GM23338 (cell line): ENCODE results near the gene BRD3. TPM values are rescaled to one million over a fixed set of nuclear protein-coding genes. Genes with fewer than 3 reads are reported as not detected.

Experiments
- ATAC-seq: fragments of 200-7000 bp; cut with Tn5 transposase; 3 replicates; pipeline ENCODE4 v1.9.1; 2020
- DNase-seq: peaks from one replicate; pipeline ENCODE4 v3.0.0-alpha.2; 2015; ENCODE audit warnings: low spot score
- H2AFZ ChIP-seq: fragments of 200-600 bp; sonication (generic); 2 replicates; pipeline ENCODE4 v1.8.0; 2016; ENCODE audit warnings: antibody characterized with exemption, mild to moderate bottlenecking, moderate library complexity
- H3F3A ChIP-seq: fragments of 200-600 bp; sonication (generic); replicated peaks from 2 replicates; pipeline ENCODE4 v1.8.0; 2017; ENCODE audit warnings: antibody characterized with exemption, mixed run types, low read depth
- H3K27ac ChIP-seq: fragments of 200-600 bp; sonication (generic); 2 replicates; pipeline ENCODE4 v1.6.1; 2016; ENCODE audit warnings: low read depth
- H3K27me3 ChIP-seq: fragments of 200-600 bp; sonication (generic); 2 replicates; pipeline ENCODE4 v1.8.0; 2016; ENCODE audit warnings: mild to moderate bottlenecking, mixed run types, moderate library complexity; ENCODE audit not compliant: insufficient read depth
- H3K36me3 ChIP-seq: fragments of 200-600 bp; sonication (generic); 2 replicates; pipeline ENCODE4 v1.8.0; 2016; ENCODE audit warnings: mild to moderate bottlenecking; ENCODE audit not compliant: insufficient read depth
- H3K4me1 ChIP-seq: fragments of 200-600 bp; sonication (generic); 2 replicates; pipeline ENCODE4 v1.8.0; 2016; ENCODE audit warnings: mild to moderate bottlenecking, moderate library complexity; ENCODE audit not compliant: insufficient read depth
- H3K4me2 ChIP-seq: fragments of 200-600 bp; sonication (generic); 2 replicates; pipeline ENCODE4 v1.7.1; 2017; ENCODE audit warnings: mixed run types
- H3K4me3 ChIP-seq: fragments of 200-600 bp; sonication (generic); 2 replicates; pipeline ENCODE4 v1.6.1; 2016; ENCODE audit warnings: mixed run types
- H3K79me2 ChIP-seq: fragments of 200-600 bp; sonication (generic); replicated peaks from 2 replicates; pipeline ENCODE4 v1.8.0; 2017; ENCODE audit warnings: mild to moderate bottlenecking; ENCODE audit not compliant: insufficient read depth
- H3K9me2 ChIP-seq: fragments of 200-600 bp; sonication (generic); 2 replicates; pipeline ENCODE4 v1.8.0; 2017; ENCODE audit not compliant: insufficient read depth
- H4K20me1 ChIP-seq: fragments of 200-600 bp; sonication (generic); replicated peaks from 2 replicates; pipeline ENCODE4 v1.8.0; 2017; ENCODE audit warnings: mild to moderate bottlenecking; ENCODE audit not compliant: insufficient read depth
- H3K27ac Mint-ChIP-seq: 2 replicates; pipeline ENCODE4 v1.8.0; 2020; ENCODE audit warnings: inconsistent platforms, mild to moderate bottlenecking, moderate library complexity, mixed read lengths
- H3K27me3 Mint-ChIP-seq: 3 replicates; pipeline ENCODE4 v1.8.0; 2022; ENCODE audit warnings: low read depth, mild to moderate bottlenecking, moderate library complexity, mixed read lengths, inconsistent platforms; ENCODE audit not compliant: insufficient read depth, poor library complexity
- H3K36me3 Mint-ChIP-seq: 3 replicates; pipeline ENCODE4 v1.8.0; 2021; ENCODE audit warnings: low read depth, mild to moderate bottlenecking, inconsistent platforms, moderate library complexity, mixed read lengths
- H3K4me1 Mint-ChIP-seq: 3 replicates; pipeline ENCODE4 v1.8.0; 2020; ENCODE audit warnings: mild to moderate bottlenecking, inconsistent platforms, mixed read lengths
- H3K4me3 Mint-ChIP-seq: 3 replicates; pipeline ENCODE4 v1.8.0; 2021; ENCODE audit warnings: moderate library complexity, mild to moderate bottlenecking, inconsistent platforms, mixed read lengths
- H3K9me3 Mint-ChIP-seq: 3 replicates; pipeline ENCODE4 v1.8.0; 2020; ENCODE audit warnings: moderate library complexity, mild to moderate bottlenecking, inconsistent platforms, mixed read lengths
- EZH2 ChIP-seq: fragments of 200-600 bp; sonication (generic); IDR thresholded peaks from one replicate; pipeline ENCODE4 v1.8.0; 2017; ENCODE audit warnings: antibody characterized with exemption, mild to moderate bottlenecking, low read depth; ENCODE audit not compliant: unreplicated experiment
- EZH2phosphoT487 ChIP-seq: fragments of 200-600 bp; sonication (generic); IDR thresholded peaks from one replicate; pipeline ENCODE4 v1.8.1; 2018; ENCODE audit warnings: antibody characterized with exemption; ENCODE audit not compliant: unreplicated experiment
- JUNB ChIP-seq: IDR thresholded peaks from one replicate; pipeline ENCODE4 v1.6.1; 2016; ENCODE audit warnings: antibody characterized with exemption; ENCODE audit not compliant: unreplicated experiment
- POLR2AphosphoS5 ChIP-seq: IDR thresholded peaks from 2 replicates; pipeline ENCODE4 v1.6.1; 2016; ENCODE audit warnings: antibody characterized with exemption, low read depth
- STAT1 ChIP-seq: IDR thresholded peaks from one replicate; pipeline ENCODE4 v1.6.1; 2016; ENCODE audit warnings: antibody characterized with exemption; ENCODE audit not compliant: unreplicated experiment
- ZNF114 ChIP-seq: fragments of 250-450 bp; sonication (Bioruptor Pico); IDR thresholded peaks from 2 replicates; pipeline ENCODE4 v1.5.0; 2020; ENCODE audit warnings: mild to moderate bottlenecking, moderate library complexity
- polyA plus RNA-seq: library from polyadenylated mRNA; unstranded; fragments of >200 nt; fragmentation: Nextera tagmentation; extraction: Ambion mirVana; gene quantifications from 2 replicates; pipeline ENCODE4 v1.2.1, GENCODE V29; 2016
- total RNA-seq: library from RNA; depleted of rRNA; stranded (reverse); fragments of >200 nt; shearing (Covaris generic); gene quantifications from 2 replicates; pipeline ENCODE4 v1.2.3, GENCODE V29; 2014
- TF ChIP-seq, protein P1 (sequence below): IDR thresholded peaks from one replicate; pipeline ENCODE4 v1.6.1; 2018; ENCODE audit warnings: antibody characterized with exemption; ENCODE audit not compliant: unreplicated experiment
- TF ChIP-seq, protein P2 (sequence below): IDR thresholded peaks from 2 replicates; pipeline ENCODE4 v1.6.1; 2016; ENCODE audit warnings: antibody characterized with exemption
- TF ChIP-seq, protein P3 (sequence below), 2 experiments: fragments of 200-600 bp in 1 of 2; sonication (generic) in 1 of 2; conservative IDR thresholded peaks; 2 replicates each; pipeline versions ENCODE4 v1.5.1 to v1.6.1; 2016 to 2017; ENCODE audit warnings: antibody characterized with exemption in 2 of 2, low read depth in 2 of 2, mild to moderate bottlenecking in 2 of 2, moderate library complexity in 1 of 2

The BRD3 gene
- total and polyA plus RNA-seq, 2 experiments from 2014 or later = 46.0 to 88.0 TPM

DNA sequence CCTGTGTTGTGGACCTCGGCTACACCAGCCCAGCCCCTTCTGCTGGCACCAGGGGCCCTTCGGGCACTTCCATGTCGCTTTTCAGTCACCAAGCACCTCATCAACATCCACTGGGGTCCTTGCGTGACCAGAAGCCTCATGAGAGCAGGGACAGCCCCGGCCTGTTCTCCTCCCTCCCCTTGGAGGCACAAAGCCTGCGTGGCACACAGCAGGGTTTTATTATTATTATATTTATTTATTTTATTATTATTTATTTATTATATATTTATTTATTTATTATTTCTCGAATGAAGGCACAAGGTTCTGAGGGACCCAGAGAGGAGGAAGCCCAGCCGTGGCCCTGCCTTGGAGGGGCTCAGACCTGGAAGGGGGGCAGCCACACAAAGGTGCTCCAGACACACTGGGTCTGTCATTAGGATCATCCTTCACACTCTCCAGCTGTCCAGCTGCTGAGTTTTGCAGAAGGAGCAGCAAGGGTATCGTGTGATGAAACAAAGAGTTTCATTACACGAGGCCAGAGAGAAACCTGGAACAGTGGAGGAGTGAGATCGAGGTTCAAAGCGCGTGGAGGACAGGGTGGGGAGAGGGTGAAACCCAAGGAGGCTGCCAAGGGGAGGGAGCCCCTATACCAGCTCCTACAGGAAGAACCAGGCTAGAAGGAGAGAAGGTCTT is 80.9 kb downstream of the BRD3 start (continued):
- TF ChIP-seq, protein P1, sequence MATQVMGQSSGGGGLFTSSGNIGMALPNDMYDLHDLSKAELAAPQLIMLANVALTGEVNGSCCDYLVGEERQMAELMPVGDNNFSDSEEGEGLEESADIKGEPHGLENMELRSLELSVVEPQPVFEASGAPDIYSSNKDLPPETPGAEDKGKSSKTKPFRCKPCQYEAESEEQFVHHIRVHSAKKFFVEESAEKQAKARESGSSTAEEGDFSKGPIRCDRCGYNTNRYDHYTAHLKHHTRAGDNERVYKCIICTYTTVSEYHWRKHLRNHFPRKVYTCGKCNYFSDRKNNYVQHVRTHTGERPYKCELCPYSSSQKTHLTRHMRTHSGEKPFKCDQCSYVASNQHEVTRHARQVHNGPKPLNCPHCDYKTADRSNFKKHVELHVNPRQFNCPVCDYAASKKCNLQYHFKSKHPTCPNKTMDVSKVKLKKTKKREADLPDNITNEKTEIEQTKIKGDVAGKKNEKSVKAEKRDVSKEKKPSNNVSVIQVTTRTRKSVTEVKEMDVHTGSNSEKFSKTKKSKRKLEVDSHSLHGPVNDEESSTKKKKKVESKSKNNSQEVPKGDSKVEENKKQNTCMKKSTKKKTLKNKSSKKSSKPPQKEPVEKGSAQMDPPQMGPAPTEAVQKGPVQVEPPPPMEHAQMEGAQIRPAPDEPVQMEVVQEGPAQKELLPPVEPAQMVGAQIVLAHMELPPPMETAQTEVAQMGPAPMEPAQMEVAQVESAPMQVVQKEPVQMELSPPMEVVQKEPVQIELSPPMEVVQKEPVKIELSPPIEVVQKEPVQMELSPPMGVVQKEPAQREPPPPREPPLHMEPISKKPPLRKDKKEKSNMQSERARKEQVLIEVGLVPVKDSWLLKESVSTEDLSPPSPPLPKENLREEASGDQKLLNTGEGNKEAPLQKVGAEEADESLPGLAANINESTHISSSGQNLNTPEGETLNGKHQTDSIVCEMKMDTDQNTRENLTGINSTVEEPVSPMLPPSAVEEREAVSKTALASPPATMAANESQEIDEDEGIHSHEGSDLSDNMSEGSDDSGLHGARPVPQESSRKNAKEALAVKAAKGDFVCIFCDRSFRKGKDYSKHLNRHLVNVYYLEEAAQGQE = no peak
- TF ChIP-seq, protein P2, sequence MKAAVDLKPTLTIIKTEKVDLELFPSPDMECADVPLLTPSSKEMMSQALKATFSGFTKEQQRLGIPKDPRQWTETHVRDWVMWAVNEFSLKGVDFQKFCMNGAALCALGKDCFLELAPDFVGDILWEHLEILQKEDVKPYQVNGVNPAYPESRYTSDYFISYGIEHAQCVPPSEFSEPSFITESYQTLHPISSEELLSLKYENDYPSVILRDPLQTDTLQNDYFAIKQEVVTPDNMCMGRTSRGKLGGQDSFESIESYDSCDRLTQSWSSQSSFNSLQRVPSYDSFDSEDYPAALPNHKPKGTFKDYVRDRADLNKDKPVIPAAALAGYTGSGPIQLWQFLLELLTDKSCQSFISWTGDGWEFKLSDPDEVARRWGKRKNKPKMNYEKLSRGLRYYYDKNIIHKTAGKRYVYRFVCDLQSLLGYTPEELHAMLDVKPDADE = no peak
- TF ChIP-seq, protein P3, sequence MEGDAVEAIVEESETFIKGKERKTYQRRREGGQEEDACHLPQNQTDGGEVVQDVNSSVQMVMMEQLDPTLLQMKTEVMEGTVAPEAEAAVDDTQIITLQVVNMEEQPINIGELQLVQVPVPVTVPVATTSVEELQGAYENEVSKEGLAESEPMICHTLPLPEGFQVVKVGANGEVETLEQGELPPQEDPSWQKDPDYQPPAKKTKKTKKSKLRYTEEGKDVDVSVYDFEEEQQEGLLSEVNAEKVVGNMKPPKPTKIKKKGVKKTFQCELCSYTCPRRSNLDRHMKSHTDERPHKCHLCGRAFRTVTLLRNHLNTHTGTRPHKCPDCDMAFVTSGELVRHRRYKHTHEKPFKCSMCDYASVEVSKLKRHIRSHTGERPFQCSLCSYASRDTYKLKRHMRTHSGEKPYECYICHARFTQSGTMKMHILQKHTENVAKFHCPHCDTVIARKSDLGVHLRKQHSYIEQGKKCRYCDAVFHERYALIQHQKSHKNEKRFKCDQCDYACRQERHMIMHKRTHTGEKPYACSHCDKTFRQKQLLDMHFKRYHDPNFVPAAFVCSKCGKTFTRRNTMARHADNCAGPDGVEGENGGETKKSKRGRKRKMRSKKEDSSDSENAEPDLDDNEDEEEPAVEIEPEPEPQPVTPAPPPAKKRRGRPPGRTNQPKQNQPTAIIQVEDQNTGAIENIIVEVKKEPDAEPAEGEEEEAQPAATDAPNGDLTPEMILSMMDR (conservative IDR thresholded peaks at IDR 0.05; ENCODE audit: low read depth in 2 of 2) = no peak
- no peak for TF ChIP-seq JUNB
- no peak for TF ChIP-seq EZH2phosphoT487
- no peak for TF ChIP-seq STAT1

DNA sequence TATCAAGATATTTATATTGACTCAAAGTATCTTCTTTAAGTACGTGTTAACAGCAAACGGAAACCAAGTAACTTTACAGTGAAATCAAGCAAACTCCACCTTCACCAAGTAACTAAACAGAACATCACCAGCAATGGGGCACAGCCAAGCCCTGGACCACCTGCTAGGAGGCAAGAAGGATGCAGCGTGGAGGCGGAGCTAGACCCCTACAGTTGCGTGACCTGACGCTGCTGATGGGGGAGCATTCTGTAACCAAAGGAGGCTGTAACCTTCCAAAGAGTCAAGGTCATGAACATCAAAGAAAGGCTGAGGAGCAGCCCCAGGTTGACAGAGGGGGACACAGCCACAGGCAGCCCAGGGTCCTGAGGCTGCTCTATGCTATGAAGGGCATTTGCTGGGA is 81.8 kb downstream of the BRD3 start:
- H3K4me3 Mint-ChIP-seq = no peak overlapping the region
- TF ChIP-seq EZH2 (no peak), ZNF114 (CRISPR knock-in tag) (no peak), POLR2AphosphoS5 (no peak), EZH2phosphoT487 (no peak)
- TF ChIP-seq, protein P3 (conservative IDR thresholded peaks at IDR 0.05; ENCODE audit: low read depth in 2 of 2) = no peak
- TF ChIP-seq, protein P1 = no peak

More for the DNA sequence above, 81.8 kb downstream of the BRD3 start:
- ATAC-seq (peak; percentile 5; the same call in 2 of the 3 replicates), DNase-seq (peak; percentile 37)
- H3K36me3 ChIP-seq = no peaks in the 10 kb centered on the region
- H3K79me2 ChIP-seq = peaks cover 98% of the 10 kb centered on the region
- no peak overlapping the region for H3K27ac ChIP-seq
- Mint-ChIP-seq H3K4me1 (peaks cover 44% of the 10 kb centered on the region), H3K9me3 (no peaks in the 10 kb centered on the region), H3K36me3 (no peaks in the 10 kb centered on the region; the same call in 2 of the 3 replicates), H3K27ac (no peak overlapping the region), H3K27me3 (peaks cover 14% of the 10 kb centered on the region)
- H2AFZ ChIP-seq = no peak overlapping the region
- H3K9me2 ChIP-seq = no peaks in the 10 kb centered on the region
- H3F3A ChIP-seq = 0 out of 2 replicates have a peak, but pooled peaks cover 2% of the 10 kb centered on the region
- no peak overlapping the region for H3K4me3 ChIP-seq
- peaks cover 7% of the 10 kb centered on the region; the same call in 1 of the 2 replicates for H3K4me1 ChIP-seq
- no peak overlapping the region for H3K4me2 ChIP-seq
- no peaks in the 10 kb centered on the region for H3K27me3 ChIP-seq
- H4K20me1 ChIP-seq = peaks cover 8% of the 10 kb centered on the region; the same call in 1 of the 2 replicates
